Neuron (in vitro differentiated cells): ENCODE data around the gene UGT1A9.

Experiments
- H2AFZ ChIP-seq: one replicate; pipeline ENCODE4 v1.6.1; 2013; ENCODE audit warnings: low read depth, mild to moderate bottlenecking, inconsistent platforms, low read length, moderate library complexity
- H3K27me3 ChIP-seq: one replicate; pipeline ENCODE4 v1.6.1; 2013; ENCODE audit warnings: low read length; ENCODE audit not compliant: insufficient read depth
- H3K36me3 ChIP-seq: one replicate; pipeline ENCODE4 v1.6.1; 2013; ENCODE audit warnings: low read length; ENCODE audit not compliant: insufficient read depth
- H3K4me1 ChIP-seq: one replicate; pipeline ENCODE4 v1.6.1; 2013; ENCODE audit warnings: low read length; ENCODE audit not compliant: insufficient read depth
- H3K4me3 ChIP-seq: 2 replicates; pipeline ENCODE4 v1.5.1; 2013; ENCODE audit warnings: mild to moderate bottlenecking, low read length, moderate library complexity
- H3K9me3 ChIP-seq: one replicate; pipeline ENCODE4 v1.6.1; 2013; ENCODE audit warnings: low read length

UGT1A9 gene

GRCh38 chr2:233803292-233803911 lies 131.7 kb downstream of the UGT1A9 start:
- Histone ChIP-seq H3K36me3 (no peaks in the 10 kb centered on the region), H2AFZ (no peak overlapping the region), H3K9me3 (no peaks in the 10 kb centered on the region), H3K4me3 (no peak overlapping the region), H3K27me3 (no peaks in the 10 kb centered on the region), H3K4me1 (no peaks in the 10 kb centered on the region)

DNA sequence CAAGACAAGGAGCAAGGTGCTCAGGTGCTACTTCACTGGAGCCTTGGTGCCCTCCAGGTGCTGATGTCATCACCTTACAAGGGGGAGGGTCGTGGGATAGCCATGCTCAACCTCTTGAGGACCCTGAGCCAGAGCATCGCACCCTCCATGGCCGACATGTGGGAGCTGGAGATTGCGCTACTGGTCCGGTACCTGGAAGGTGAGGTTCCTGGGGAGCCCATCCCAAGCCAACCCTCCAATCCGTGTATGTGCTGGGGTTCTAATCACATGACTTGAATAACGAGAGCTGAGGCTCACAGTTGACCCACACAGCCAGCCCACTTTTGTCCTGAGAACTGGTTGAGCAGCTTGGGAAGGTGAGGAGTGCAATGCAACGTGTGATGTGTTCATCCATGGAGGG lies 132.3 kb downstream of the UGT1A9 start:
- Histone ChIP-seq H3K4me1 (no peaks in the 10 kb centered on the region), H3K9me3 (no peaks in the 10 kb centered on the region), H3K4me3 (no peak overlapping the region), H2AFZ (no peak overlapping the region), H3K36me3 (no peaks in the 10 kb centered on the region), H3K27me3 (no peaks in the 10 kb centered on the region)

DNA sequence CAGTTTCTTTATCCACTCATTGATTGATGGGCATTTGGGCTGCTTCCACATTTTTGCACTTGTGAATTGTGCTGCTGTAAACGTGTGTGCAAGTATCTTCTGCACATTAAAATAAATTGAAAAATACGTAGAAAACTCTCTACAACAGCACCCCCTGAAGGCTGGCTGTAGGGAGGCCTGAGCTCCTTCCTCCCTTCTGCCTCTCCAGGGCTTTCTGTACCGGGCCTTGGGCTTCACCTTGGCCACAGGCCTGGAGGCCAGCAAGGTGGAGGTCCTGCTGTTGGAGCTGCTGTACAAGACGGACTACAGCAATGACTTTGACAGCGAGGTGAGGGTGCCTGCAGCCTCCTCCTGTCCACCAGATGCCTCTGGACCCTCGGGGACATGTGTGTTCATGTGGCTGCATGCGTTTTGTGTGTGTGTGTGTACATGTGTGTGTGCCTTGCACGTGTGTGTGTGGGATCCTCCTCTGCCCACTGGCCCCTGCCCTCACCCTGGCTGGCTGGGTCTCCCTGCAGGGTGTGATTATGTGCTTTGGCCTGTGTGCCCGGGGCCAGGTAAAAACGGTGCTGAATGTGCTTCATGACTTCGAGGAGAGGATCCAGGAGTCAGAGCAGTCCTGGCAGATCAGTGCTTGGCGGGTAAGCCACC lies 135.6 kb downstream of the UGT1A9 start:
- H3K27me3 ChIP-seq = no peaks in the 10 kb centered on the region
- H2AFZ ChIP-seq = no peak overlapping the region
- H3K36me3 ChIP-seq = no peaks in the 10 kb centered on the region
- H3K4me3 ChIP-seq = no peak overlapping the region
- no peaks in the 10 kb centered on the region for H3K4me1 ChIP-seq
- H3K9me3 ChIP-seq = no peaks in the 10 kb centered on the region

DNA sequence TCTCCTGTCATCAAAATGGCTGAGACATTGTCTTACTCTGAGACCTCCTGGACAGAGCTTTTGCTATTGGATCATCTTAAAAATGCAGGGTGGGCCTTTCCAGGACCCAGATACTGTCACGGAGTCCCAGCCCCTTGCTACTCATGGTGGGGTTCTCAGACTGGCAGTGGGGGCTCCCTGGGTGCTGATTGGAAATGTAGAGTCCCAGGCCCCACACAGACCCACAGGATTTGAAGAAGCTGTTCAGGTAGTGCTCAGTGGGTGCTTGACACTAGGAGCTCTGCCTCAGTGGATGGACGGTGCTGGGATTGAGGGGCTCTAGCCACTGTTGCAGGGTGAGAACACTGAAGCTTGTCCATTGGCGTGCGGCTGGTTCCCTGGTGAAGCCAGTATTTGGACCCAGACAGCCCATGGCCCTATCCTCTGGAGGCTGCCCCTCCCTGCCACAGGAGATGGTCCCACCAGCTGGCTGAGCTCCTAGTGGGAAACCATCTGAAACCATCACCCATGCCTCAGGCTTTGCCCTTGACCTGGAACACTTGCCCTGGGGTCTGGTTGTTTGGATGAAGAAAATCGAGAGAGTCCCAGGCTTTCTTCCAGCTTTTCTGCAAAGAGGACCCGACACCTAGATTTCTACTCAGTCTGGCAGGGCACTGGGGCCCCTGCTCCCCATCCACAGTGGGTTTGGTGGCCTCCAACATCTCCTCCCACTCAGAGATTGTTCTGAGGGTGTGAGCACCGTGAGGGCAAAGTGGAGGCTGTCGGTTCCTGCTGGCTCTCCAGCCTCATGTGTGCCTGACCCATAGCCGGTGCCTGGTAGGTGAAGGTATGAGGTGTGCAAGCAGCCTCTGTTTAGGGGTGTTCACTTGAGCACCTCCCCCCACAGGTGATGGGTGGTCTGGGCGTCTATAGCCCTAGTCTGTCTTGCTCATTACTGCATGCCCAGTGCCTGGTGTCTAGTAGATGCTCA lies 136.6 kb downstream of the UGT1A9 start:
- Histone ChIP-seq H3K27me3 (no peaks in the 10 kb centered on the region), H3K36me3 (no peaks in the 10 kb centered on the region), H3K9me3 (no peaks in the 10 kb centered on the region), H2AFZ (no peak overlapping the region), H3K4me3 (no peak overlapping the region), H3K4me1 (no peaks in the 10 kb centered on the region)

- Histone ChIP-seq H2AFZ (no peak overlapping the region), H3K27me3 (no peaks in the 10 kb centered on the region), H3K4me3 (no peak overlapping the region), H3K36me3 (no peaks in the 10 kb centered on the region), H3K9me3 (no peaks in the 10 kb centered on the region), H3K4me1 (no peaks in the 10 kb centered on the region)
Observed at GRCh38 chr2:233810385-233810784, 138.7 kb downstream of the UGT1A9 start.

GRCh38 chr2:233811087-233811486 lies 139.4 kb downstream of the UGT1A9 start:
- Histone ChIP-seq H3K27me3 (no peaks in the 10 kb centered on the region), H2AFZ (no peak overlapping the region)

DNA sequence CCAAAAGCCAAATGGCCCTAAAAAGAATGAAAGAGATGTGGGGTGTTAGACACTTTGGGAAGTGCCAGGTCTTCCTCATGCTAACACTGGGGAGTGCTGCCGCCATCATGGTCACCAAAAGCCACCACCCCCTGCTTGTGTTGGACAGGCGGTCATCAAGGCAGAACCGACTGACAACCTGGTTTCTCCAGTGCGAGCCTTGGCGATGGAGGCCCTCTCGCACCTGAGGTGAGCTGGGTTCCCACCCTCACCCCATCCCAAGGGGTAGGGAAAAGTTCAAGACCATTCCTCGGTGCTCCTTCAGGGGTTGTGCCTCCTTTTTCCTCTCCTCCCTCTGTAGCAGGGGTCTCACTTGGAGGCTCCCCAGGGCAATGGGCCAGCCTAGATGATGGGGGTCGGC lies 140.0 kb downstream of the UGT1A9 start:
- H3K9me3 ChIP-seq = no peaks in the 10 kb centered on the region
- no peaks in the 10 kb centered on the region for H3K36me3 ChIP-seq
- H3K4me1 ChIP-seq = no peaks in the 10 kb centered on the region
- no peak overlapping the region for H2AFZ ChIP-seq
- no peak overlapping the region for H3K4me3 ChIP-seq
- no peaks in the 10 kb centered on the region for H3K27me3 ChIP-seq

More at GRCh38 chr2:233811087-233811486, 139.4 kb downstream of the UGT1A9 start:
- no peak overlapping the region for H3K4me3 ChIP-seq
- H3K4me1 ChIP-seq = no peaks in the 10 kb centered on the region
- no peaks in the 10 kb centered on the region for H3K9me3 ChIP-seq
- no peaks in the 10 kb centered on the region for H3K36me3 ChIP-seq

DNA sequence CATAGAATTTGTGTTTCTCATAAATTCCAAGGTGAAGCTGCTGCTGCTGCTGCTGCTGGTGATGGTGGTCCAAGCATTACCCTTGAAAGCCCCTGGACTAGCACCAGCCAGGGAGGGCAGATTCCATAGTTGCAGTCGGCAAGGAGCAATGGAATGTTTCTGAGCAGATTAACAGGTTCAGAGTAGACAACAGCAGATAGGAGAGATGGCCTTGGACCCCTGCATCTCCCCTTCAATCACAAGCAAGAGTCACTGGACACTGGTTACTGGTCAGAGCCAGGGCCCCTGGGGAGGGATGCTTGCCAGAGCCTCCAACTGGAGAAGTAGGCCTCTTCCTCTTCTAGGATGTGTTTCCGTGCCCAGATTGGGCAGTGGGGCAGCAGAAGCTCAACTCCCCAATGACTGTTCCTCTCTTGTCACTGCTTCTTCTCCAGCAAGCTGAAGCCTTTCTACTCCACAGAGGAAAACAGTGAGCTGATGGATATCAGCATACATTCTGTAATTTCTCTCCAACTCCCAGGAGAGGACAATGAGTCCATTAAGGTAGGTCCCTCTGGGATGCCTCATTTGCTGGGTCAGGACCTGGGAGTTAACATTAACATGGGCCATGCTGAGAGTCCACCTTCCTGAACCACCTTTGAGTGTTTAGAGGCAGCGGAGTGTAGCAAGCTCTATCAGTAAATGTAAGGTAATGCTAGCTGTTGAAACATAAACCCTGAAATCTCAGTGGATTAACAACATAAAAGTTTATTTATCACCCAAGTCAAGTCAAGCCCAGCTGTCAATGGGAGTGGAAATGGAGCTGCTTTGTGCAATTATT lies 141.7 kb downstream of the UGT1A9 start:
- H3K36me3 ChIP-seq = no peaks in the 10 kb centered on the region
- no peak overlapping the region for H2AFZ ChIP-seq
- H3K4me1 ChIP-seq = no peaks in the 10 kb centered on the region
- H3K27me3 ChIP-seq = no peaks in the 10 kb centered on the region
- no peaks in the 10 kb centered on the region for H3K9me3 ChIP-seq
- H3K4me3 ChIP-seq = no peak overlapping the region

- Histone ChIP-seq H2AFZ (no peak overlapping the region), H3K4me1 (no peaks in the 10 kb centered on the region), H3K27me3 (no peaks in the 10 kb centered on the region), H3K4me3 (no peak overlapping the region), H3K36me3 (no peaks in the 10 kb centered on the region), H3K9me3 (no peaks in the 10 kb centered on the region)
Observed at GRCh38 chr2:233814056-233814835, 142.5 kb downstream of the UGT1A9 start.

DNA sequence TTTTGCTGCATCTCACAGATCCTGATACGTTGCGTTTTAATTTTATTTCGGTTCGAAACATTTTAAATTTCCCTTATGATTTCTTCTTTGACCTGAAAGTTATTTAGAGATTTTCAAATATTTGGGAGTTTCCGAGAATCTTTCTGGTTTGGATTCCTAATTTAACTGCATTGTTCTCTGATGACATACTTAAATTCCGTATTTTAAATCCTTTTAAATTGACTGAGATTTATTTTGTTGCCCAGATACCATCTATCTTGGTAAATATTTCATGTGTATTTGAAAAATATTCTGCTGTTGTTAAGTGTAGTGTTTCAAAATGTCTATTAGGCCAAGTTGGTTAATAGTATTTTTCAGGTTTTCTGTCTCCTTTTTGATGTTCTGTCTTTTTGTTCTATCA lies 144.2 kb downstream of the UGT1A9 start:
- H3K27me3 ChIP-seq = no peaks in the 10 kb centered on the region
- no peaks in the 10 kb centered on the region for H3K9me3 ChIP-seq
- H3K36me3 ChIP-seq = no peaks in the 10 kb centered on the region
- no peak overlapping the region for H3K4me3 ChIP-seq
- H2AFZ ChIP-seq = no peak overlapping the region
- no peaks in the 10 kb centered on the region for H3K4me1 ChIP-seq

DNA sequence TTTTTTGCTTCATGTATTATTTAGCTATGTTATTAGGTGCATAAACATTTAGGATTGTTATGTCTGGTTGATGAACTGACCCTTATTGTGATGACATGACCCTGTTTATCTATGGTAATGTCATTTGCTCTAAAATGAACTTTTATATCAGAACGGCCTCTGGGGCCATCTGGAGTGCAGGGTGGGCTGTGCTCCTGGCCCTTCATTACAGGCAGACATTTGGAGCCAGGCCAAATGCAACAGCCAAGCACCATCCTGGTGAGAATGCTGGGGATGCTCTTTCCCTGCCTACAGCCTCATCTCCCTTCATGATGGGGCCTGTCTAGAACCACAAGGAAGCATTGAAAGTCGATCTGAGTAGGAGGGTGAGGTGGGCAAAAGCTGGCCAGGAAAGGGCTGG lies 144.6 kb downstream of the UGT1A9 start:
- H2AFZ ChIP-seq = no peak overlapping the region
- H3K9me3 ChIP-seq = no peaks in the 10 kb centered on the region
- no peaks in the 10 kb centered on the region for H3K36me3 ChIP-seq
- H3K4me1 ChIP-seq = no peaks in the 10 kb centered on the region
- H3K27me3 ChIP-seq = no peaks in the 10 kb centered on the region
- H3K4me3 ChIP-seq = no peak overlapping the region

DNA sequence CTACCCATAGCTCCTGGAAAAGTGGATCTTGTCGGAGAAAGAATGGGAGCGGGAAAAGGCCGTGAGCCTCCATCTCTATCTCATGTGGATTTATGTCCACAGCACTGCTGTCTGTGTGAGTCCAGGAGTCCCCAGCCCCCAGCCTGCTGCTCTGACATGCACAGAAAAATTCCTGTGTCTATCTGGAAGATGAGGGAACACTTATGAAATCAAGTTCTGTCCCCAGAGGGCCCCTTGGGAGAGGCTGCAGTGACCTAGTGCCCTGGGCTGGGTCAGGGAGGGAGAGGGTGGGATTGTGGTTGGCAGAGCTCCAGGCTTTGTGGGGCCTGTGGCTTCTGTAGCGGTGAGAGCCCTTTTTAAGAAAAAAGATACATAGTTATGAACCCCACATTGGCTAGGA lies 145.1 kb downstream of the UGT1A9 start:
- Histone ChIP-seq H3K4me1 (no peaks in the 10 kb centered on the region), H3K4me3 (no peak overlapping the region), H3K9me3 (no peaks in the 10 kb centered on the region), H3K27me3 (no peaks in the 10 kb centered on the region), H3K36me3 (no peaks in the 10 kb centered on the region), H2AFZ (no peak overlapping the region)
